HG03280 (cell line): Measurements from ENCODE around the gene CRY1.
"Not testable (repeated sequence)": the region's sequence is repeated elsewhere in the genome, so short reads cannot be mapped to it uniquely, and the experiment has no call there.

ENCODE experiments used
- ATAC-seq: cut with Tn5 transposase; IDR thresholded peaks from one replicate; pipeline ENCODE4 v1.9.1; 2021; ENCODE audit warnings: mild to moderate bottlenecking, moderate library complexity; ENCODE audit not compliant: unreplicated experiment

Gene CRY1

DNA sequence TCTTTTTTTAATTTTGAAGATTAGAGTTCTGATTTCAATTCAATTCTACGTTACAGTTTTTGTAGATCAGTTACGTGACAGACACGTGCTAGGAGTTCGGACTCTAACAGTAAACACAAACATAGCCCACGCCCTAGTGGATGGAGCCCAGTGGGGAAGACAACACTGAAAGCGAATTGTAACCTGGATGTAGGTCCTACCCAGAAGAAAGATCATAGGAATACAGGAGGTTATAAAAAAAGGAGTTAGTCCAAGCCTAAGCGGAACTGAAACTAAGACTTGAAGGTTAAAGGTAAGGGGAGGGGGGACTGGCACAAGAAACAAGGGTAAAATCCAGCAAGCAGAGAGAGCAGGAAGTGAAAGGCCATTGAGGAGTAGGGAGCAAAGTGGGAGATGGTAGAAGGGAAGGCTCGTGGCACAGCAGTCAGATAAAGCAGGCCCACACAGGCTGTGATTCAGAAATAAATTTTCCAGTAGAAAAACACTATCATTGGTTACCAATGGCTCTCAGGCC is 15.7 kb upstream of the CRY1 start:
- no peak for ATAC-seq

DNA sequence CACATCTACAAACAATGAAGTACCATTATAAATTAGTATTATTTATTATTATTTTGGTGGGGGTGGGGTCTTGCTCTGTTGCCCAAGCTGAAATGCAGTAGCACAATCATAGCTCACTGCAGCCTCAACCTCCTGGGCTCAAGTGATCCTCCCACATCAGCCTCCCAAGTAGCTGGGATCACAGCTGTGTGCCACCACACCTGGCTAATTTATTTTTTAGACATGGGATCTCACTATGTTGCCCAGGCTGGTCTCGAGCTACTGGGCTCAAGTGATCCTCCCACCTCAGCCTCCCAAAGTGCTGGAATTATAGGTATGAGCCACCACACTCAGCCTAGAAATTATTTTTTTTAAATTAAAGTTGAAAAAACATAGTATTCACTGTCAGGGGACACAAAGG is 15.0 kb upstream of the CRY1 start:
- not testable (repeated sequence) for ATAC-seq

DNA sequence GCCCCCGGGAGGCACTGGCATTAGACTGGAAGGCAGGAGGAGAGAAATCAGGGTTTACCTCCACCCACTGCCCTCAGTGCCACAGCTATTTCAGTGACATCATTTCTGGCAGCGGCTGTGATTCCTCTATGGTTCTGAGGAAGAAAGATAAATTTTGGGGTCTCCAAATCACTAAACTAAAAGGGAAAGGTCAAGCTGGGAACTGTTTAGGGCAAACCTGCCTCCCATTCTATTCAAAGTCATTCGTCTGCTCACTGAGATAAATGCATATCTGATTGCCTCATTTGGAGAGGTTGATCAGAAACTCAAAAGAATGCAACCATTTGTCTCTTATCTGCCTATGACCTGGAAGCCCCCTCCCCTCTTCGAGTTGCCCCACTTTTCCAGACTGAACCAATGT is 14.0 kb upstream of the CRY1 start:
- ATAC-seq: no peak

DNA sequence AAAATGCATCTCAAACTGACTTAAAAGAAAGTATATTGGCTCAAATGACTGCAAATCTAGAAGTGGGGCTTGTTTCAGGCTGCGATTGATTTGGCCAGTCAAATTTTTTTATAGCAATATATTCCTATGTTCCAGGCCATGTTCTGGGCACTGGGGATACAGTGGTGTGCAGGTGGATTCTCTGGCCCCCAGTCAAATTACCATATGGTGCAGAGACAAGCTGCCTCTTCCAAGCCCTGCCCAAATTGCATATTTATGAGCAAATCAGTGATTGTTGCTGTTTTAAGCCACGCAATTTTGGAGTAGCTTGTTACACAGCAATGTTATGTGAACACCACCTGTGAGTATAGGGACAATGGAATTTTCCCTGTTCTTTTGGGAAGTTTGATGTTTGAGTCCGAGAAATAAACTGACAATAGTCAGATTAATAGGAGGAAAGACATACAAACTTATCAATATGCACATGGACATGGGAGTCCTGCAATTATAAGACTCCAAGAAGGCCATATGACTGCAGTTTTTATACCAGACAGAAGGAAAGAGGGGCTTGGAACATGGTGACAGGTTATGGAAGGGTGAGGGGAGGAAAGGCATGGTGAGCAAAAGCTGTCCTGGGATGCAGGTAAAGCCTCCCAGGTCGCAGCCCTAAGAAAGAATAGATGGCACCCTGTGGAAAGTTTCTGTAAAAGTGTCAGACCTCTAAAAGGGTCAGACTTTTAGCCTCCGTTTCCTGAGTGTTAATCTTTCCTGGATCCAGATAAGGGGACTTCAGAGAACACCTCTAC is 13.1 kb upstream of the CRY1 start:
- ATAC-seq: no peak

DNA sequence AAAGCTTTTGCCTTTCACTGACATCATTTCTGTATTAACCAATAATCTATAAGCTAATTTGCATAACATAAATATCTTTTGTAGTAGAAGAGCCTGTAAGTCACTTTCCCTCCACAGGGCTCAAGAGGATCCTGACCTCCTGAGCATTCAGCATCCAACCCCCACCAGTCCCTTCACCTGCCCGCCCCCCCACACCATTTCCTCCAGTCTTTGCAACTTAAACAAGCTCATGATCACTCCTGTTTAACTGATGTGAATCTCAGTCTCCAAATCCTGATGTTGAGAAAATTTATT is 12.0 kb upstream of the CRY1 start:
- no peak for ATAC-seq

DNA sequence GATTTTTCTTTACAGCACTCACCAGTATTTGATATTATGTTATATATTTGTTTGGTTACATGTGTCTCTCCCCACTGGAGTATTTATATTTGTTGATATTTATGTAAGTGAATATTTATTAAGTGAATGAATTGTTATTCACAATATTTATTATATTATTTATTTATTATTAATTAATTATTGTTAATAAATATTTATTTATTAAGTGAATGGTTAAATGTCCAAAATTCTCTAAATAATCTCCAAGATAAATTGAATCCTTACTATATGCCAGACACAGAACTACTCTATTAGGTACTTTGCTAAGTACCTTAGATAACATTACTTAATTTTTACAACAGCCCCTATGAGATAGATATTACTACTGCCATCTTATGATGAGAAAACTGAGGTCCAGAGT is 10.2 kb upstream of the CRY1 start:
- no peak for ATAC-seq

DNA sequence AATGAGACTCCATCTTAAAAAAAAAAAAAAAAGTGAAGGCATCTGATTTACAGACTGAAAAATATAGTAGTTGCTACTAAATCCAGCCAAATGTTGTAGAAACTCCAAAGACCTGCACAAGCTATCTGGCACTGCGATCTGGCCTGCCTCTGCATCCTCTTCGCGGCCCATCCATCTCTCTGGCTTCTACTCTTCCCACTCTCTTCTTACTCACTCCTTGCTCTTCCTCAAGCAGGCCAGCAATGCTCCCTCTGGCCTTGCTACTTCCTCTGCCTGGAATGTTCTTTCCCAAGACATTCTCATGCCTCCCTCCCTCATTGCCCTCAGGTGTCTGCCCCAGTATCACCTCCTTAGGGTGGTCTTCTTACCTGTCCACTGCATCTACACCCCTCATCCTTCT is 9.7 kb upstream of the CRY1 start:
- ATAC-seq: no peak

DNA sequence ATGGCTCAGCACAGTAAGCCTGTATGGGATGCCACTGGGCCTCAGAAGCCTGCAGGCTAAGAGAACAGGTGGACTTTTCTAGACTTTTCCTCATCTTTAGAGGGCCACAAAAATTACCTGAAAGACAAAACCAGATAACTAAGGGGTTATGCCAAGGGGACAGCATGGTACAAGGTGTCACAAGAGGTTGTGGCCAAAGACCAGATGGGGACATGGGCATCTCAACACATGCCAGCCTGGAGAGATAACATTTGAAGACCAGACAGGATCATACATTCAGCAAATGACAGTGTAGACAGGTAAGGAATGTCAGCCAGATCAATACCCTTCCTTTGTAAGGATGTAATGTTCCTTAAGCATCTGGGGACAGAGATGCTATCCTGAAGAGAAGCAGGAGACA is 8.9 kb upstream of the CRY1 start:
- ATAC-seq: no peak

DNA sequence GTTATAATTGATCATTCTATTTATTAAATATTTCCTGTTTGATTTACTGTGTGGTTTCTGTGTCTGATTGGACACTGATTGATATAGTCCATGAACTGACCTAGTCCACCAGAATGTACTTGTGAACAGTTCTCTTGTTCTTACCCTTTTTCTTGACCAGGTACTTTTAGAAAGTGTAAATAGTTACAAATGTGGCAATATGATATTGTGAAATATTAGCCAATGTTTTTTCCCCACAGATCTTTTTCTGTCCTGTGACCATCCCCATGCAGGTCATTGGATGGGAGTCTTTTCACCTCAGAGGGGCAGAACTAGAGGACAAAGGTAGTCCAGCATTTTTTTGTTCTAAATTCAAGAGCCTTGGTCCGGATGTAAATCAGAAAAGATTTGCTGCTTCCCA is 8.3 kb upstream of the CRY1 start:
- ATAC-seq: no peak

DNA sequence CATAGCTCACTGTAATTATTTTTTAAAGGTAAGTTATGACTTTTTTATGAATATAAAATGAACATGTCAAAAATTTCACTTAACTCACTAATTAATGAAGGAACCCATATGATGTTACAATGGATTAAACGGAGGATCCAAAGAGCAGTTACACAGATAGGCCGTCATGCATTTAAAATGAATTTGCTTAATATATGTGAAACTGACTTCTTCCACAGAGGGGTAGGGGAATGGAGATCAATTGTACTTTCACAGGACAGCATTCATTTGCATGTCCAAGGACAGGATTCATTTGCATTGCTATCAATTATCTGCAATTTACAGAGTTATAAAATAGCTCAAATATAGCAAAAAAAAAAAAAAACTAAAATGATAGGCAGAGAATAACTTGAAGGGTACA is 6.6 kb upstream of the CRY1 start:
- no peak for ATAC-seq

DNA sequence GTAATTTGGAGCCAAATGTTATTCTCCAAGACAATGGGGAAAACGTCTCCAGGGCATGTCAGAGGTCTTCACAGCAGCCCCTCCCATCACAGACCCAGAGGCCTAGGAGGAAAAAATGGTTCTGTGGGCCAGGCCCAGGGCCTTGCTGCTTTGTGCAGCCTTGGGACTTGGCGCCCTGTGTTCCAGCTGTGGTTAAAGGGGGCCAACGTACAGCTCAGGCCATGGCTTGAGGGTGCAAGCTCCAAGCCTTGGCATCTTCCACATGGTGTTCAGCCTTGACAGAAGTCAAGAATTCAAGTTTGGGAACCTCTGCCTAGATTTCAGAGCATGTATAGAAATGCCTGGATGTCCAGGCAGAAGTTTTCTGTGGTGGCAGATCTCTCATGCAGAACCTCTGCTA is 3.2 kb upstream of the CRY1 start:
- ATAC-seq: no peak

DNA sequence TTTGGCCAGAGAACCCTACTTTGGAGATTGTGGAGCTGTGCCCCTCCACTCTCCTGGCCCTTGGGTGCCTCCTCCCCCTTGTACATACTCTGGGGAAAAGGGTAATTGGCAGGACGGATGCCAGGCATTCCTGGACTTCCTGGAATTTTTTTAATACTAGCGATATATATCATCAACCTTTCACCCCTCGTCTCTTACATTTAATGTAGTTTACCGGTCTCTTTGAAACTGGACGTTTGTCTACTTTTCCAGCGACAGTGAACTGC is 767 bp upstream of the CRY1 start:
- ATAC-seq: no peak

DNA sequence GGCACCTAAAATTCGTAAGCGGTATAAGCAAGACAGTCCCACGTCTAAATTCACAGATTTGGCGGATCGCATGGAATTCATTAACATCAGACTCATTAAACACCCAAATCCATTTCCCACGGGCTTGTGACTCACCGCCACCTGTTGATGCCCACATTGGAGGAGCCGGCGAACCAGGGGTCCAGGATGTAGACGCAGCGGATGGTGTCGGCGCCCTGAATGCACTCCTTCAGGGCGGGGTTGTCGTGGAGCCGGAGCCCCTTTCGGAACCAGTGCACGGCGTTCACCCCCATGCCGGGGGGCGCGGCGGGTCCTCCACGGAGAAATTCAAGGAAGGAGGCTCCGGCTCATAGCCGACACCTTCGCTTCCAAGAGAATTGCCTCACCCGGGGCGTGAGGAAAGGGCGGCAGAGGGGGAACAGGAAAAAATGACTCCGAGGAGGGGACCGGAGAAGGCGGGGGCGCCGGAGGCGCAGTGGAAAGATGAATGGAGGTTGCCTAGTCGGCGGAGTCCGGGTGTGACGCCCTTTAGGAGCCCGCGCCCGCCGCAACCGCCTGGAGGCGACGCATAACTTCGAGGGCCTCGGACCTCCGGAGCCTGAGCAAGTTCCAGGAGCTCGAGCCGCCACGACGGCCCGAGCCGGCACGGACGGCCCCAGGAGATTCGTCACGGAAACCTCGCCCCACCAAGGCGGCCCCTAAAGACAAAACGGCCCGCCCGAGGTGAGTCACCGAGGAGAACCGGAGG is 506 bp downstream of the CRY1 start:
- peak; percentile 26 for ATAC-seq

DNA sequence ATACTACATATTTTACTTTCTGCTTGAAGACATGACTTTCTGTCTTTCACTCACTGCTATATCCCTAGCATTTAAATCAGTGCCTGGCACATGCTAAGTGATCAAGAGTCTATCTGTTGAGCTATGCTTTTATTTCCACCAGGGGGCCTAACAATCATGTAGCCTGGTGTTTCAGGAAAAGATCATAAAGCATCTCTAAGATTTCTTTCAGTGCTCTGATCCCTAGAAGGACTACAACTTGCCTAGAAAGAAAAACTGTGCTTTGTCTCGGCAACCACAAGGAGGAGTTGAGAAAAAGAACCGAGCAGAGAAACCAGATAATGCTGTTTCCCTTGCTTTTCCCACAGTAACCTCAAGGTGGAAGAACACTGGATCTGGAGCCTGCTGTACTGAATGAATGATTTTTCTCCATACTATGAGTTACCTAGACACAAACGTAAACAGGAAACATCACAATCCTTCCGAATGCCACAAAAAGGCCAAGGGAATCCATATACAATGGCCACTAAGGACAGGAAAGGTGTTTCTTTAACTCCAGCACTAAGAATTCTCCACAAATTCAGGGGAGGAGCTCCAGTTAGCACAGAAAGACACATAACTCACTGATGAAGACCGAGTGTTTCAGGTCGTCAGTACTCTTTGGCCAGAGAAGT is 1.2 kb downstream of the CRY1 start:
- ATAC-seq: no peak

DNA sequence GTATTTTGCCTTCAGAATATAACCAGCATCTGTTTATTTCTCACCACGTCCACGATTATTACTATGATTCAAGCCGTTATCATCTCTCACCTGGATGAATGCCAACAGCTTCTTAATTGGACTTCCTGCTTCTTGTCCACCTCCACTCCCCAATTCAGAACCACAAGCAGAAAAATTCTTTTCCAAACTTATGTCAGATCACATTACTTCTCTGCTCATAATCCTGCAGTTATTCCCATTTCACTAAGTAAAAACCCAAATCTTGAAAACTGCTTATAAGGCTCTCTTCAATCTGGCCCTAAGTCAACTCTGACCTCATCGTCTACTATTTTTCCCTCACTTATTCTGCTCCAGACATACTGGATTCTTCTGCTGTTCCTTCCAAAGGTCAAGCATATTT is 2.0 kb downstream of the CRY1 start:
- ATAC-seq: no peak

DNA sequence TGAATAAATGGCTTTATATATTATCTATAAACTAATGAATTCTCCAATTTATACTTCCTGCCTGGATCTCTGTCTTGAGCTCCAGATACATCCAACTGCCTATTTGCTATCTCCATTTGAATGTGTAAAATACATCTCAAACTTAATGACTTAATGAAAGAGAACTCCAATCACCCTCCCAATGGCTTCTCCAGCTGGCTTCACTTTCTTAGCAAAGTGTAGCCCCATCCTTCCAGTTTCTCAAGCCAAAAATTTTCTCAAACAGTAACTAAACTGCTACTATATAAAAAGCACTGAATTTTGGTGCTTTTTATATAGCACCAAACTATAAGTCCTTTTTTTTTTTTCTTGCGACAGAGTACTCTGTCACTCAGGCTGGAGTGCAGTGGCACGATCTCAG is 2.6 kb downstream of the CRY1 start:
- no peak for ATAC-seq

DNA sequence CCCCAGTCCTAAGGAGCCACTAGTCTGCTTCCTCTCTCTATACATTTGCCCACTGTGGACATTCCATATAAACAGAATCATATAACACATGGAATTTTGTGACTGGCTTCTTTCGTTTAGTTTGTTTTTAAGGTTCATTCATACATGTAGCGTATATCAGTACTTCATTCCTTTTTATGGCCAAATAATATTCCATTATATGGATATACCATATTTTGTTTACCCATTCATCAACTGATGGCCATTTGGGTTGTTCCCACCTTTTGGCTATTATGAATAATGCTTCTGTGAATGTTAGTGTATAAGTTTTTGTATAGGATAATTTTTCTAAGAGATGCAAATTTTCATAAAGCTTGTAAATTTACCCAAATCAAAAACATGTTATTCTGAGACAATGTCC is 4.4 kb downstream of the CRY1 start:
- no peak for ATAC-seq

DNA sequence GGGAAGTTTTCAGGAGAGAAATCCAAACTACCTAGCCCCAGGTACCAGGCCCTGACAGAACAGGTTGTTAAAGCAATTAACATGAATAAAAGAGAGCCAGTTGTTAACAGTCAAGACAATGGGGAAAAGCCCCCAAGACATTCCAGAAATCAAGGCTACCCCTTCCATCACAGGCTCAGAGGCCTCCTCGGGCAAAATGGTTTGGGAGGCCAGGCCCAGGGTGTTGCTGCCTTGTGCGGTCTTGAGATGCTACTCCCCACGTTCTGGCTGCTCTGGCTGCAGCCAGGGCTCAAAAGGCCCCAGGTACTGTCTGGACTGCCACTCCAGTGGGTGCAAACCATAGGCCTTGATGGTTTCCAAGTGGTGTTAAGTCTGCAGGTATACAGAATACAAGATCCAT is 7.0 kb downstream of the CRY1 start:
- no peak for ATAC-seq

DNA sequence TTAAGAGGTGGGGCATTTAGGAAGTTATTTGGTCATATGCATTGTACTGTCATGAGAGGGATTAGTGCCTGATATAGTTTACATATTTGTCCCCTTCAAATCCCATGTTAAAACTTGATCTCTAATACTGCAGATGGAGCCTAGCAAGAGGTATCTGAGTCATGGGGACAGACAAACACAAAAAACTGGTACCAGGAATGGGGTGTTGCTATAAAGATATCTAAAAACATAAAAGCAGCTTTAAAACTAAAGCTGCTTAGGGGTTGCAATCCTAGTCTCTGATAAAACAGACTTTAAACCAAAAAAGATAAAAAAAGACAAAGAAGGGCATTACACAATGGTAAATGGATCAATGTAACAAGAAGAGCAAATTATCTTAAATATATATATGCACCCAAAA is 11.6 kb downstream of the CRY1 start:
- no peak for ATAC-seq

DNA sequence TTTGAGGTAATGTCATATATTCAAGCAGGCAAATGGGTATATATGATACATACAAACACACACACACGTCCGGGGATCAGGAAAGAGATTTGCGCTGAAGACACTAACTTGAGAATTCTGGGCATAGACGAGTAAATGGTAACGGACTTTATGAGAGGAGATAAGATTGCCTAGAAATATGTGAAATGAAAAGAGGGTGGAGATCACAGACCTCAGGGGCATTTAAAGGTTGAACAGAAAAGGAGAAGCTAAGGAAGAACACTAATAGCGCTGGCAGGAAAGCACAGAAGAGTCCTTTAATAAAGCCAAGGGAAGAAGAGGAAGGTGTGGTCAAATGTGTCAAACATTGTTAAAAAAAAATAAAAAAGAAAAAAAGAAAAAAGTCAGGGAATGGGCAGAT is 13.1 kb downstream of the CRY1 start:
- no peak for ATAC-seq

DNA sequence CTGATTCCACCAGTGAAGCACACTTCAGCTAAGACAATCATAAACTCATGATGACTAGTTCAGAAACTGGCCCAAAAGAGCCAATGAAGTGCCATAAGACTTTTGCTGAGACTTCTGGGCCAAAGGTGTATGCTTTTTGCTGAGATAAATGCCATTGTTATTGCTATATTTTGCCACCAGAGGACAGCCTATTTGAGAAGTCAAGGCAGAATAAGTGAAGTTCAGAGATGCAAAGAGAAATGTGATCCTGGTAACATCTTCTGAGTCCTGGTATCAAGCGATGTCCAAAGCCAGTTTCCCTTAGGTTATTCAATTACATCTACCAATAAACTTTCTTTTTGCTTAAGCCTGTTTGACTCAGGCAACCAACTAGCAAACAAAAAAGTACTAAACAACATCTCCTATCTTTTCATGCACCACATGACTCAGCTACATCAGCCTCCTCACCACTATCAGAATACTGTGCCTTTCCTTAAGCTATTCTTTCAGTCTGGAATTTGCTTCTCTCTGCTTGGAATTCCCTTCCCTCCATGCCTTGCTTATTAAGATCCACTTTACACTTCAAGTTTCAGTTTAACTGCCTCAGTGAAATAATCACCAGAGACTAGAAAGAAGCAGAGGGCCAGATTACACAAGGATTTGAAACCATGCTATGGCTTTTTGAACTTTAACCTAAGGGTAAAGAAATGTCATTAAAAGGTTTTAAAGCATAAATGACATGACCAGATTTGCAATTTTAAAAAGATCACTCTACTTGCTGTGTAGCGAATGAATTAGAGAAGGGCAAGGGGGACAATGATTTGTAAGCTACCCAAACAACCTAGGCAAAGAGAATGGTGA is 14.0 kb downstream of the CRY1 start:
- no peak for ATAC-seq

DNA sequence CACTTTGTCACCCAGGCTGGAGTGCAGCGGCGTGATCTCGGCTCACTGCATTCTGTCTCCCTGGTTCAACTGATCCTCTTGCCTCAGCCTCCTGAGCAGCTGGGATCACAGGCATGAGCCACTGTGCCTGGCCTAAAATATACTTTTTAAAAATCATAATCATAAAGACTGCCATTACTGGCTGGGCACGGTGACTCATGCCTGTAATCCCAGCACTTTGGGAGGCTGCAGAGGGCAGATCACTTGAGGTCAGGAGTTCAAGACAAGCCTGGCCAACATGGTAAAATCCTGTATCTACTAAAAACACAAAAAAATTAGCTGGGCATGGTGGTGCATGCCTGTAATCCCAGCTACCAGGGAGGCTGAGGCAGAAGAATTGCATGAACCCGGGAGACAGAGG is 20.1 kb downstream of the CRY1 start:
- ATAC-seq: not testable (repeated sequence)
